Right lobe of liver (tissue), 4 donors: ENCODE measurements around the gene PTPRN2.

ENCODE experiments used
- POLR2A ChIP-seq: fragments of 450-650 bp; IDR thresholded peaks from one replicate; pipeline ENCODE4 v1.6.1; 2017; ENCODE audit warnings: antibody characterized with exemption, mild to moderate bottlenecking
- TF ChIP-seq, protein P1 (sequence below), 4 donors: fragments of 200-600 bp in 3 of 4; fragments of 450-650 bp in 1 of 4; IDR thresholded peaks; one replicate each; pipeline versions ENCODE4 v1.5.1 to v1.8.0; 2016 to 2022; ENCODE audit warnings: antibody characterized with exemption in 4 of 4, mild to moderate bottlenecking in 2 of 4
- donor health status: DM: no; HTN: no; CAD: no.
- donor health status: DM: no; HTN: no; CAD: no.
- donor health status: DM: no; HTN: yes; CAD: no.

DNA sequence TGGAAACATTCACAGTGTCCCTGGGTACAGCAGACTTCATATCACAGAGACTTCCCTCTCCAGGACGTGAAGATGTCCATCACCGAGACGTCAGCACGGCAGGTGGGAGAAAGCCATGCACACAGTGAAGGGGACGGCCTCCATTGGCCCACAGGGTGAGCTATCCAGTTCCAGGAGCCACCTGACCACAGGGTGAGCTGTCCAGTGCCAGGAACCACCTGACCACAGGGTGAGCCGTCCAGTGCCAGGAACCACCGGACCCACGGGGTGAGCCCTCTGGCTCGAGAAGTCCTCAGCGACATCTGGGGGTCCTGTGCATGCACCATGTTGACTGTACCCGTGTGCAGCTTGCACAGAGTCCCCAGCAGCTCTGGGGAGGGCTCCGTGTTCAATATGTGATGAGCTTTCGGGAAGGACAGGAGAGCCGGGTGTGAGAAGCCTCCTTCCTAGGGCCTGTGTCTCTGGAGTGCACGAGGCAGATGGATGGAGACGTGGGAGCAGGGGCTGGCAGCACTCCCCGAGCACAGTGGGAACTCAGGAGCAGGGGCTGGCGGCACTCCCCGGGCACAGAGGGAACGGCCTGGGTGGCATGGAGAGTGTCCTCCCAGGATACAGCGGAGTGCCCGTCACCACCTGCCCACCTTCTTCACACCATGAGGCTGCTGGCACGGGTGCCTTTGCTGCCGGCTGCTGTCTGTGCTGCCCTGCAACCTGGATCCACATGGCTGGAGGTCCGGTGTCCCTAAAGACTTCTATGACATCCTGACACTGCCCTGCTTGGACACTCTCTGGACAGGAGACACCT is 634.6 kb downstream of the PTPRN2 start:
- TF ChIP-seq, protein P1, sequence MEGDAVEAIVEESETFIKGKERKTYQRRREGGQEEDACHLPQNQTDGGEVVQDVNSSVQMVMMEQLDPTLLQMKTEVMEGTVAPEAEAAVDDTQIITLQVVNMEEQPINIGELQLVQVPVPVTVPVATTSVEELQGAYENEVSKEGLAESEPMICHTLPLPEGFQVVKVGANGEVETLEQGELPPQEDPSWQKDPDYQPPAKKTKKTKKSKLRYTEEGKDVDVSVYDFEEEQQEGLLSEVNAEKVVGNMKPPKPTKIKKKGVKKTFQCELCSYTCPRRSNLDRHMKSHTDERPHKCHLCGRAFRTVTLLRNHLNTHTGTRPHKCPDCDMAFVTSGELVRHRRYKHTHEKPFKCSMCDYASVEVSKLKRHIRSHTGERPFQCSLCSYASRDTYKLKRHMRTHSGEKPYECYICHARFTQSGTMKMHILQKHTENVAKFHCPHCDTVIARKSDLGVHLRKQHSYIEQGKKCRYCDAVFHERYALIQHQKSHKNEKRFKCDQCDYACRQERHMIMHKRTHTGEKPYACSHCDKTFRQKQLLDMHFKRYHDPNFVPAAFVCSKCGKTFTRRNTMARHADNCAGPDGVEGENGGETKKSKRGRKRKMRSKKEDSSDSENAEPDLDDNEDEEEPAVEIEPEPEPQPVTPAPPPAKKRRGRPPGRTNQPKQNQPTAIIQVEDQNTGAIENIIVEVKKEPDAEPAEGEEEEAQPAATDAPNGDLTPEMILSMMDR (IDR thresholded peaks at IDR 0.05), result no peak
- TF ChIP-seq POLR2A, result no peak
